GM19240 (cell line): ENCODE measurements around the gene MTOR.
"Not testable (repeated sequence)": the region's sequence is repeated elsewhere in the genome, so short reads cannot be mapped to it uniquely, and the experiment has no call there.

ENCODE experiments used
- DNase-seq: peaks from one replicate; pipeline ENCODE4 v3.0.0; 2011; ENCODE audit warnings: low spot score; ENCODE audit not compliant: insufficient read length

Gene MTOR

DNA sequence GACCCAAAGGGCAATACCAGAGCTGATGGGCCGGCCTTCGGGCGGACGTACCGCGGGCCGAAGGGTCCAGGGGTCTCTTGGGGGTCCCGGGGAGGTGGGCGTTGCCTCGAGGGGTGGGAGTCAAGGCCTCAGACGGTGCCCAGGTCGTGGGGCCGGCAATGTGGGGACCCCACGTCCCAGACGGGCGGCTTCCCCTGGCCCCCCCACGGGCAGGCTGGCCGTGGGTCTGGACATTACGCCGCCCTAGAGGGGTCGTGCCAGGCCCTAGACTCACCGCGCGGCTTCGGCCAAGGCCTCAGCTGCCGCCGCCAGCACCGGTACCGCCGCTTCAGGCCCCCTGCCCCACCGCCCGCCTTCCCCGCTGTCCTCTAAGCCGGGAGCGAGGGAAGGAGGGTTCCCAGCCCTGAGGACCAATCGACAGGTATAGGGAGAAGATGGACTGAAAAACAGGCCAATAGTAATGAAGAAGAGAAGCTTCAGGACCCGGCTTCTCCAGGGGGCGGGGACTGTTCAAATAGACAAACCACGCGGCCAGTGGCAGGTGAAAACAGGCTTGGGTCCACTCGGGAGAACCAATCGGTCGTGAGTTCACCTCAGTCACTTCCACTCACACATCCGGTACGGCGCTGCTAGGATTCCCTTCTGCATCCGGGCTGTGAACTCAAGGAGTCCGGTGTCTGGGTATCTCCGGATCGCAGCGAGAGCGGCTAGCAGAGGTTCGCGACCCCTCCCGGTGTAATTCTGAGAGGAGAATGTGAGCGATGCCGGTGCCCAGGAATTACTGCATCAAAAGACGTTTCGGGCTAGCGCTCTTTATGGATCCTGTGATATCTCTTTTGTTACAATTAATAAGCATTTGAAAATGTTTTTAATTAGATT lies at the start of gene MTOR:
MTOR (minus strand) TSS at position 381 of the 879 bp plus-strand sequence. CDS start 3,142 bp downstream, outside the sequence.
- peak; percentile 95 for DNase-seq

DNA sequence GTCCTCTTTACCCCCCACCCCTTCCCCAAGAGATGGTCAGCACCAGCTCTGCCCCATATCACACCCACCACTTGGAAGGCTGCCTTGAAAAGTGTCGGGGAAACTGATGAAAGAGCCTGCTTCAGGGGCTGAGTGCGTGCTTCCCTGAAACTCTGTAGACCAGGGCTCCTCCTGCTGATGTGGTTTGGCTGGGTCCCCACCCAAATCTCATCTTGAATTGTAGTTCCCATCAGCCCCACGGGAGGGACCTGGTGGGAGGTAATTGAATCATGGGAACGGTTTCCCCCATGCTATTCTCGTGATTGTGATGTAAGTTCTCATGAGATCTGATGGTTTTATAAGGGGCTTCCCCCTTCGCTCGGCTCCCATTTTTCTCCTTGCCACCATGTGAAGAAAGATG lies 47.0 kb upstream of the MTOR start:
- no peak for DNase-seq

DNA sequence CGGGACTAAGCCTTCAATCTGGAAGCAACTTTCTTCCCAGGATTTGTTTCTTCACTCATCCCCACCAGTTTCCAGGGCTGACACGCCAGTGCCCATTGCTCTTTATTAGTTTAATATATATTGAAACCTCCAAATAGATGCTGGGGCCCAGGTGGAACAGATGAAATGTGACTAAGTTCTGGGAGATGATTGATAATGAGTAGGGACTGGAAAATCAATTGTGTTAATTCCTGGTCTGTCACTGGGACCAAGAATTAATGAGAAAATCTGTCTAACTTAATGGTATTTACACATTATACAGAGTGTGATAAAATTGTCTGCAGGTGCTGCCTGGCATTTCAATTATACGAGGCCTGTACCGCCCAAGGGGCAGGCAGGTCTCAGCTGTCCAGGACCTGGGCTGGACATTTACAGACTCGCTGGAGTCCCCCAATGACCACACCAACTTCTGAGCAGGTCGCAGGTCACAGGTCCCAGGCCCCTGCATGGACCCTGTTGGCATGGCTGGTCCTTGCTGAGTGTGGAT lies 46.4 kb upstream of the MTOR start:
- no peak for DNase-seq

DNA sequence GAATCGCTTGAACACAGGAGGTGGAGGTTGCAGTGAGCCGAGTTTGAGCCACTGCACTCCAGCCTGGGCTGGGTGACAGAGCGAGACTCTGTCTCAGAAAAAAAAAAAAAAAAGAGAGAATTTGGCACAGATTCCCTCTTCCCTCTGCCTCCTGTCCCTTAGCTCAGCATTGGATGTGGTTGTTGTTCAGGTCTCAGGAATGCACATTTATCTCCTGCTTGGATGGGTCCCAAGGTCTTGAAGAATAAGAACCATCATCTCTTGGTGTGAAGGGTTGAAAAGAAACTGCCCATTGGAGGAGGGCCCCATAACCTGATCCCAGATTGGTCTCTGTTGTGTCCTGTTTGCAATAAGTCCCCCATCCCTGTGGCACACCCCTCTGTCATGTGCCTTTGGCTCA lies 45.5 kb upstream of the MTOR start:
- DNase-seq, result no peak

DNA sequence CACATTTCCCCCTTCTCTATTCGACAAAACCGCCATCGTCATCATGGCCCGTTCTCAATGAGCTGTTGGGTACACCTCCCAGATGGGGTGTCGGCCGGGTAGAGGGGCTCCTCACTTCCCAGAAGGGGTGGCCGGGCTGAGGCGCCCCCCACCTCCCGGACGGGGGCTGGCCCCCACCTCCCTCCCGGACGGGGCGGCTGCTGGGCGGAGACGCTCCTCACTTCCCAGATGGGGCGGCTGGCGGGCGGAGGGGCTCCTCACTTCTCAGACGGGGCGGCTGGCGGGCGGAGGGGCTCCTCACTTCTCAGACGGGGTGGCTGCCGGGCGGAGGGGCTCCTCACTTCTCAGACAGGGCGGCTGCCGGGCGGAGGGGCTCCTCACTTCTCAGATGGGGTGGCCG lies 43.2 kb upstream of the MTOR start:
- not testable (repeated sequence) for DNase-seq

DNA sequence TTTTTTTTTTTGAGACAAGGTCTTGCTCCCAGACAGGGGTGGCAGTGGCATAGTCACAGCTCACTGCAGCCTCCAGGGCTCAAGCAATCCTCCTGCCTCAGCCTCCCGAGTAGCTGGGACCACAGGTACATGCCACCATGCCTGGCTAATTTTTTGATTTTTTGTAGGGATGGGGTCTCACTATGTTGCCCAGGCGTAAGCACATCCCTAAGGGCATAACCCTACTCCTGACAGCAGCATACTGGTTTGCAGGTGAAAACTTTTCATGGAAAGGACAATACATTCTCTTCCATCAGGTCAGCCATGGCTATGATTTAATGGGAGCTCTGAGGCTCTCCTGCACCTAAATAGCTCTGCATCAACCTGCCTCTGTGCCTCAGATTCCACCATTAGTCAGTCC lies 40.0 kb upstream of the MTOR start:
- no peak for DNase-seq

DNA sequence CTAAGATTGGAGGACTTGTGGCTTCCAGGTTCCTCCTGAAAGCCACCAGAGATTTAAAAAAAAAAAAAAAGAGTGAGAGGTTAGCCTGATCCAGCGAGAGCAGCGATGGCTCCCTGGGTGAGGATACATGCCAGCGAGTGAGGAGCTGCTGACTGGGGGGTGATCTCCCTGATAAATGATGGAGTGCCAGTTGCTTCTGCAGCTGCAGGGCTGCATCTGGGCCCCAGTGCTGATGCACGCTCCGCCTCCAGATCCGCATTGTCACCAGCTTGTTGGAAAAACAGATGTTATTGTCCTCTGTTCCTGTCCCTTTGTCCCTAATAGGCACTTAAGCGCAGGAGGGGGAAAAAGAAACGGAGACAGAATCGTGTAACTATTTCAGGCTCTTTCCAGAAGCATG lies 39.2 kb upstream of the MTOR start:
- no peak for DNase-seq

DNA sequence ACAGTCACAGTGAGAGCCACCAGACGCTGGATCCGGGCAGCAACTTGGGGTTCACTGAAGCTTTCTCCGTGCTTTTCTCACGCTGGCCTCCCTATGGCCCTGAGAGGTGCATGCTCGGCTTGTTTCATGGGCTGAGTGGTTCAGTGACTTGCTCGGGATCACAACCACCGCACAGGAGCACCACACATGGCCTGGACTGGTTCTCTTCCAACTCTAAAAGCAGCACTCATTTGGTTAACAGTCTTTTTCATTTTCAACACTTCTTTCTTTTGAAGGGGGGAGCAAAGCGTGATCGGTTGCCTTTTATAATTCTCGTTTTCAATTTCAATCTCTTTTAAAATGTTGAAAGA lies 36.8 kb upstream of the MTOR start:
- DNase-seq, result no peak

DNA sequence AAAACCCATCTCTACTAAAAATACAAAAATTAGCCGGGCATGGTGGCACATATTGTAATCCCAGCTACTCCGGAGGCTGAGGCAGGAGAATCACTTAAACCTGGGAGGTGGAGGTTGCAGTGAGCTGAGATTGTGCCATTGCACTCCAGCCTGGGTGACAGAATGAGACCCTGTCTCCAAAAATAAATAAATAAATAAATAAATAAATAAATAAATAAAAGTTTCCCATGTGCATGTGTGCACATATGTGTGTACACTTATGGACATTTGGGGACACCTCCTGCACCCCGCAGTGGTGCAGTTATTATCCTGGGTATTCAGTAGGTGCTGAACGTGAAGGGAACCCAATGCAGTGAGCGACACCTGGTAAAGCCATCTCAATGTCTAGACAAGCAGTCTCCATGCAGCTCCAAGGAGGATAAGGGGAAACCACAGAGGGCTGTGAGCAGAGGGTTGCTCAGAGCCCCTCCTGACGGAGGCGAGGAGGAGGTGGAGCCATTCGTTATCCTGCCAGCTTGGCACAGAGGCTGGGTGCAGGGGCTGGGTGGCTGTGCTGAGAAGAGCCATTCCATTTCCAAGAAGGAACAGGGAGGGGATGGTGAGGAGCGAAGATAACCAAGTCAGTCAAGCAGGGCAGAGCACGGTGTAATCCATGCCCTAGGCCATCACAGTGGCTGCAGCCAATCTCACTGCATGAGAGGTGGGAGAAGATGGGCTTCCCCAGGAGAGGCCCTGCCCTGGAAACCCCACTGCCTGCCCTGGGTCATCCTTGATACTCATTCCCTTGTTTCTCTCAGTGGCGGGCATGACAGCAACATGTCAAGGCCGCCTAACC lies 36.3 kb upstream of the MTOR start:
- DNase-seq, result no peak

DNA sequence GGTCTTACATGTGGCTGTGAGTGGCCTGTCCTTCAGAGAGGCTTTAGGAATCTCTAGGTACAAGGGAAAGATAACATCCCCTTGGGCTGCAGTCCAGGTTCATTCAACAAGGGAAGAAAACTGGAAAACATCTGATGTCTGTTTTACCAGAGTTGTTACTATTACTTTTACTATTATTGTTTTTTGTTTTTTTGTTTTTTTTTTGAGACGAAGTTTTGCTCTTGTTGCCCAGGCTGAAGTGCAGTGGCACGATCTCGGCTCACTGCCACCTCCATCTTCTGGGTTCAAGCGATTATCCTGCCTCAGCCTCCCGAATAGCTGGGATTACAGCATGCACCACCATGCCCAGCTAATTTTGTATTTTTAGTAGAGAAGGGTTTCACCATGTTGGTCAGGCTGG lies 35.4 kb upstream of the MTOR start:
- DNase-seq, result not testable (repeated sequence)

DNA sequence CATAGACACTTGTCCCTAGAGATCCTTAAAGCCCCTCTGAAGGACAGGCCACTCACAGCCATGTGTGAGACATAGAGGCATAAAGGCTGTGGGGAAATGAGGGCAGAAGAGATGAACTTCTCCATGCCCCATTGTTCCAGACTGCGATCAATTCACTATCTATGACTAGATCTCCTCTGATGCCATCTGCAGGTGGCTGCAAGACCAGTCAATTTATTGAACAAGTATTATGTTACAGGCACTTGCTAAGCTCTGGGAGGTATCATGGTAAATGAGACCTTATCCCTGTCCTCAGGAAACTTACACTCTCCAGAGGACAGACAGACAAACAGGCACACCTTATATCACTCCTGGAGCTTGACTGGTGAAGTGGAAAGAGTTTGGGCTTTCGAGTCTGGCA lies 33.6 kb upstream of the MTOR start:
- DNase-seq, result no peak

DNA sequence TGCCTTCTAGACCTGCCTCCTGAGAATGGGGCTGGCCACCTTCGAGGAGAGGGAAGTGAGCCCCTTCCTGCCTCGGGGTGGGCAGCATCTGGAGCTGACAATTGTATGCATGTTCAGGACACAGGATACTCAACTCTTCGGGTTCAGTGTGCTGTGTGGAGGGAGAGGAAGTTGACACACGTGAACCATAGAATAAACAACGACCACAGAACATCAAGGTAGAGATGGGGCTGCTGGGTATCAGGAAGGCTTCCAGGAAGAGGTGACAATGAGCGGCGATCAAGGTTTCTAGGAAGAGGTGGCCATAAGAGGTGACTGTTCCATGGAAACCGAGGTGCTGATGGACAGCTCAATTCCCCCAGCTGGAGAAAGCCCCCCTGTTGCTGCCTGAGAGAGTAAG lies 32.6 kb upstream of the MTOR start:
- no peak for DNase-seq

DNA sequence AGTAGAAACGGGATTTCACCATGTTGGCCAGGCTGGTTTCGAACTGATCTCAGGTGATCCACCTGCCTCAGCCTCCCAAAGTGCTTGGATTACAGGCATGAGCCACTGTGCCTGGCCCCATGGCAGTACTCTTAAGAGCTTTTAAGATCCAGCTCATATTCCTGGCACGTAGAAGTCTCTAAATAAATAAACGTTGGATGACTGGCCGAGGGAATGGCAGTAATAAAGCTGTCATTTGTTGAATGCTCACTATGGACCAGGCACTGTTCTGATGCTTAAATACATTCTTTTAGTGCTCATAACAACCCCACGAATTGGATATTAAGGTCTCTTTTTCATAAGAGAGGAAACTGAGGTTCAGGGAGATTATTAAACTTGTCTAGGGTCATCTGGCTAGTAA lies 31.5 kb upstream of the MTOR start:
- no peak for DNase-seq

DNA sequence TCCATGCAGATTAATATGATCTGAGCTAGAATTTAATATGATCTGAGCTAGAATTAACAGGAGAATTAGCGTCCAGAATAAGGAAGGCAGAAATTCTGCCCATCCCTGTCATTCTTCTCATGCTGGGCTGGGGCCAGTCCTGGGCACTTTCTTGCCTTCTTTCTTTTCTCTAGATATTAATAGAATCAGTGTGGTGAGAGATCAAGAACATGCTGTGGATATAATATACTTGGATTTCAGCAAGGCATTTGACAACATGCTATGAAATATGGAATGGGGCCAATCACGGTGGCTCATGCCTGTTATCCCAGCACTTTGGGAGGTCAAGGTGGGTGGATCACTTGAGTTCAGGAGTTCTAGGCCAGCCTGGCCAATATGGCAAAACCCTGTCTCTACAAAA lies 28.7 kb upstream of the MTOR start:
- no peak for DNase-seq

DNA sequence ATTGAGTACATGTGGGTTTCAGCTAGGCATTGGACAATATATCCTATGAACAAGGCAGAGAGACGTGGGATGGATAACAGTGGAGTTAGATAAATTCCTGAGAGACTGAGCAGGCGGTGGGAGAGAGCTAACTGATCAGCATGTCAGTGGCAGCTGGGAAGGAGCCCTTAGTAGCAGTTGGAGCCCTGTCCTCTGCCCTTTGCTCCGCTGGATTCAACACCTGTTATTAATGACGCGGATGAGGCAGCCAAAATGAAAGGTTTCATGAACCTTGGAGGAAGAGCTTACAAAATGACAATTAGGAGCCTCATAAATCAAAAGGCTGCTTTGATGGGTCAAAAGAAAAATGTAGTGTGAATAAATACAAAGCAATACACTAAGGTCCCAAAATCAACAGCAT lies 26.7 kb upstream of the MTOR start:
- DNase-seq, result no peak

DNA sequence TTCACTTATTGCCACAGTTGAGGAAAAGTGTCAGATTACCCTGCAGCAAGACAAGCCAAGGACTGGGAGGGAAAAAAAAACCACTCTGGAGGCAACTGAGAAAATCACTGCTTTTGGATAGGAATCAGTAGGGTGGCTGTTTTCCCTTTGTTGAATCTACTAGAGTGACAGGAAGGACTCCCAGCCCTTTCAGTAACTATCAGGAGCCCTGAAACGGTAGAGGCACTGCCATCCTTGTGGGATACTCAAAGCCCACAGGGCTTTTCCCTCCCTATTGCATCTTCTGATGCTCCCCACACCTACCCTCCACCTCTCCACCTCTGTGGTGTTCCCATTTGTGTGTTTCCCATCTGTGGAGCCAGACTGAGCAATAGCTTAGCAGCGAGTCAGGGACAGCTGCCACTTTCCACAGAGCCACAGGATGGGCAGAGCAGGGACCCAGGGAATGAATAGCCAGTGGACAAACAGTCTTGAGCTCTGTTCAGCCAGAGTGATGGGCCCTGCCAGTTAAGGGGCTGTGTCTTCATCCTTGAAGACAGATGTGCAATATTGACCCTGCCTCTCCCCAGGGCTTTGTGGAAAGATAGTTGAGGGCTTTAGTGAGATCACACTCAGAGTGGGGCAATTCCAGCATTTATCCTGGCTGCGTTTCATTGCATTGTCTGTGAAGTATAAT lies 24.5 kb upstream of the MTOR start:
- no peak for DNase-seq

DNA sequence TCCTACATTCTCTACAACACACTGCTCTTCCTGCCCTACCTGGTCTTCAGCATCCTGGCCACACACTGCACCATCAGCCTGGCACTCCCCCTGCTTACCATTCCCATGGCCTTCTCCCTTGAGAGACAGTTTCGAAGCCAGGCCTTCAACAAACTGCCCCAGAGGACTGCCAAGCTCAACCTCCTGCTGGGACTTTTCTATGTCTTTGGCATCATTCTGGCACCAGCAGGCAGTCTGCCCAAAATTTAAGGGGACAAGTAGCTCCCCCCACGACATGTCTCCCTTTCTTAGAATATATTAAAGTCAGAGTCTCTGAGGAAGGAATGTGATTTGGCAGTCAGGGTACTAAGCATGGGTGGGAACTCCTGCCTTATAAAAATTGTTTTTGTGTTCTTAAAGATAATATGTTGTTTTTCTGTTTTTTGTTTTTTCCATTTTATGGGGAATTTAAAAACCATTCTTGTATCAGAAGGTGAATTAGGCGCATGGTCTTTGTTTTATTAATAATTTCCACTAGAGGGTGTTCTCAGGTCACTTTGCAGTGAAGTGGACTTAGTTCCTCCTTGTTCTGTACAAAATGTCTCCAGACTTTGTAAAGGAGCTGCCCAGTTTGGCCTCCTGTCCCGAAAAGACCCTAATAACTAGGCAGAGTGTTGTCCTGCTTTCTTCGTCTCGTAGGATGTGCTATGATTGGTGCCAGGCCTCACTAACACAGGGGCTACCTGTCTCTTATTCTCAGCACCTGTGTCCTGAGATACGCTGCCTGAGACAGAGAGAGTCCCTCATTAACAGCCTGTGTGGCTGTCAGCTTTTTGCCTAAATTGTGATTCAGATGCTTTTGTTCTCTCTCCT lies 23.8 kb upstream of the MTOR start:
- DNase-seq, result no peak

DNA sequence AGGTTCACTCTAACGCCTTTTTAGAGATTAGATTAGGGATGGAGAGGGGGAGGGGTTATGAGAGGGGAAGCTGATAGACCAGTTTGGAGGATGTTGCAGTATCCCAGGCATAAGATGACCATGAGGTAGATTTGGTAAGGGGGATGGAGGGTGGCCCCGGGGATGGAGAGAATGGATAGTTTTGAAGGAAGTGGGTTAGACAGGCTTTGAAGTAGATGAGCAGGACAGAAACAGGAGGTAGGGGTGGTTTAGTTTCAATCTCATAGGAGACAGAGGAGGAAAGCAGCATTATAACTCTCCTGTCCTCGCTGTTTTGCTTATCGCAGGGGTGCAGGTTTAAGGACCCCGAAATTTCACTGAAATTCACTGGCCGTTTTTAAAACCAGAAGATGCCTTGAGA lies 22.4 kb upstream of the MTOR start:
- no peak for DNase-seq

DNA sequence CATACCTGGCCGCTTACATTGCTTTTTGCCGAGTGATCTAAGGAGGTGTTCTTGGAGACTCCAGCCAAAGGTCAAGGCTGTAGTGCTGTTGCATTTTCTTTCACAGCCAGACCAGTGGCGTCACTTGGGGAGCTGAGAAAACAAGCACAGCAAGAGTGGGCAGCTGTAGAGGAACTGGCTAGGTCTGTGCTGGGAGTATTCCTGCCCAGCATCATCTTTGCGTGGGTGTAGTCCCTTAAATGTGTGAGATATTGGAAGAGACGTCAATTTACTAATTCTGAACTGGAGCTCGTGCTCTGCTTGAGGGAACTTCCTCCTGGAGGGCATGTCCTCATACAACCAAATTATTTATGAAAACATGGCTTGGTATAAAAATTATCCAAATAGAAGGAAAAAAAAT lies 20.8 kb upstream of the MTOR start:
- no peak for DNase-seq

DNA sequence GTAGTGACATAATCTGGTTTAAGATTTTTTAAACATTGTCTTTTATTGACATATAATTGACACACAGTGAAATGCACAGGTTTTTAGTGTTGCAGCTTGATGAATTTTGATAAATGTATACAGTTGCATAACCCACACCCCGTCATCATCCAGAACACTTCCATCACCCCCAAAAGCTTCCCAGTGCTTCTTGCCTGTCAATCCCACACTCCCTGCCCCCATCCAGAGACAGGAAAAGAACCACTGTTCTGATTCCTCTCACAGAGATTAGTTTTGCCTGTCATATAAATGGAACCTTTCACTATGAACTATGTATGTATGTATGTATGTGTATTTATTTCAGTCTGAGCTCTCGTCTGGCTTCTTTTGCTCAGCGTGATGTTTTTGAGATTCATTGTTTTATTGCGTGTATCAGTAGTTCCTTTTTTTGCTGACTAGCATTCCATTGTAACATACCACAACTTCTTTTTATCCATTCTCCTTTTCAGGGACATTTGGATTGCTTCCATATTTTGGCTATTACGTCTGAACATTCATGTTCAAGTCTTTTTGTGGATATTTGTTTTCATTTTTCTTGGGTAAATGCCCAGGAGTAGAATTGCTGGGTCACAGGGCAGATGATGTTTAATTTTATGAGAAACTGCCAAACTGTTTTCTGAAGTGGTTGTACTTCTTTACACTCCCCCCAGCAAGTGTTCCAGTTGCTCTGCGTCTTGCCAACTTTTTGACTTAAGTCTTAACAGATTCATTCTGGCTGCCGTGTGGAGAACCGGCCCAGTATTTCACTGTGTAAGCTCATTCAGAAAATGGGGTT lies 19.4 kb upstream of the MTOR start:
- DNase-seq, result no peak
